ENCODE data around the gene TRIM42. TPM values are rescaled to one million over a fixed set of nuclear protein-coding genes. Genes with fewer than 3 reads are reported as not detected.

The TRIM42 gene
- total RNA-seq, 2 experiments from 2014 or later = not detected

DNA sequence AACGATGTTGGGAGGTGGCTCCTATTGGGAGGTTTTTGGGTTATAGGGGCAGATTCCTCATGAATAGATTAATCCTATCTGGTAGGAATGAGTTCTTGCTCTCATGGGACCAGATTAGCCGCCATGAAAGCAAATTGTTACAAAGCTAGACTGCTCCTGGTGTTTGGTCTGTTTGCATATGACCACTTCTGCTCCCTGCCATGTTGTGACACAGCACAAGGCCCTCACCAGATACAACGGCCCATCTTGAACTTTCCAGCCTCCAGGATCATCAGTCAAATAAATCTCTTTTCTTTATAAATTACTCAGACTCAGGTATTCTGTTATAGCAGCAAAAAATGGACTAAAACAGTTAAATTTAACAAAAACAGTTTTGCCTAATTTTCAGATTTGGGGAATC lies 34.4 kb downstream of the TRIM42 start:
- intact Hi-C loops (cut with micrococcal nuclease; ENCODE audit: unreplicated experiment) = no loop called here
- POLR2A ChIA-PET = no interaction called here
- CTCF ChIA-PET (ENCODE audit: unreplicated experiment) = no interaction called here

DNA sequence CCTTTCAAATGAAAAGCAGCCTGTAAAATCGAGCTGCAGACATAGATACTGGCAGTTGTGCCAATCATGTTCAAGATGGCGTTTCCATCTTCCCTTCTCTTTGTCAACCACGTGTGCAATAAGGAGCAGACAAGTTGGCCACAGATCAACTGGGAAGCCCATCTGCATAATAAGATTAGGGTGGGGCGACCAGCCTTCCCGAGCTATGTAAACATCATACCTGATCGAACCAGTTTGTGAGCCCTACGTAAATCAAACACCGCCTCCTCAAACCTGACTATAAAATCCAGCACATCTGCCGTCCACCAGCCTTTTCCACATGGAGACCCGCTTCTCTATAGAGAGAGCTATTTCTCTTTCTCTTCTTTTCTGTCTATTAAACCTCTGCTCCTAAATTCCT lies 37.2 kb downstream of the TRIM42 start:
- H2AFZ ChIP-seq (ENCODE audit: low read length) = no peak overlapping the region
- no peaks in the 10 kb centered on the region for H3K4me1 ChIP-seq (ENCODE audit: insufficient read depth, low read length, poor library complexity, severe bottlenecking)
- DNase-seq (ENCODE audit: low spot score) = no peak
- H3K27ac ChIP-seq (ENCODE audit: low read depth, low read length, poor library complexity, severe bottlenecking) = no peak overlapping the region
- H3K4me3 ChIP-seq (ENCODE audit: low read depth, low read length, poor library complexity, severe bottlenecking) = no peak overlapping the region
- no peaks in the 10 kb centered on the region for H3K9me3 ChIP-seq (ENCODE audit: low read length)
- no peak for TF ChIP-seq EZH2phosphoT487 (IDR thresholded peaks at IDR 0.05; ENCODE audit: borderline replicate concordance, low read depth, low read length)
- TF ChIP-seq, protein P1, sequence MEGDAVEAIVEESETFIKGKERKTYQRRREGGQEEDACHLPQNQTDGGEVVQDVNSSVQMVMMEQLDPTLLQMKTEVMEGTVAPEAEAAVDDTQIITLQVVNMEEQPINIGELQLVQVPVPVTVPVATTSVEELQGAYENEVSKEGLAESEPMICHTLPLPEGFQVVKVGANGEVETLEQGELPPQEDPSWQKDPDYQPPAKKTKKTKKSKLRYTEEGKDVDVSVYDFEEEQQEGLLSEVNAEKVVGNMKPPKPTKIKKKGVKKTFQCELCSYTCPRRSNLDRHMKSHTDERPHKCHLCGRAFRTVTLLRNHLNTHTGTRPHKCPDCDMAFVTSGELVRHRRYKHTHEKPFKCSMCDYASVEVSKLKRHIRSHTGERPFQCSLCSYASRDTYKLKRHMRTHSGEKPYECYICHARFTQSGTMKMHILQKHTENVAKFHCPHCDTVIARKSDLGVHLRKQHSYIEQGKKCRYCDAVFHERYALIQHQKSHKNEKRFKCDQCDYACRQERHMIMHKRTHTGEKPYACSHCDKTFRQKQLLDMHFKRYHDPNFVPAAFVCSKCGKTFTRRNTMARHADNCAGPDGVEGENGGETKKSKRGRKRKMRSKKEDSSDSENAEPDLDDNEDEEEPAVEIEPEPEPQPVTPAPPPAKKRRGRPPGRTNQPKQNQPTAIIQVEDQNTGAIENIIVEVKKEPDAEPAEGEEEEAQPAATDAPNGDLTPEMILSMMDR (conservative IDR thresholded peaks at IDR 0.05; ENCODE audit: low read length) = no peak
- no TSS peak for BruUV-seq (replicated peaks)
- intact Hi-C loops (cut with micrococcal nuclease; ENCODE audit: unreplicated experiment) = no loop called here
- no peaks in the 10 kb centered on the region for H4K20me1 ChIP-seq (ENCODE audit: insufficient read depth, low read length)
- H3K79me2 ChIP-seq (ENCODE audit: insufficient read depth, low read depth, low read length) = no peaks in the 10 kb centered on the region
- H3K36me3 ChIP-seq (ENCODE audit: insufficient read depth, low read length) = no peaks in the 10 kb centered on the region
- H3K9me2 ChIP-seq (ENCODE audit: insufficient read depth, low read length) = no peaks in the 10 kb centered on the region
- ChIA-PET CTCF (ENCODE audit: unreplicated experiment) (no interaction called here), POLR2A (interaction anchor here (0.6 kb wide), 1 partner anchor 16 kb away, joined by 3 read pairs; no protein-coding TSS in a partner anchor)
- no peak overlapping the region for H3K4me2 ChIP-seq (ENCODE audit: low read length)

More for the DNA sequence above, 34.4 kb downstream of the TRIM42 start:
- TF ChIP-seq, protein P1 (conservative IDR thresholded peaks at IDR 0.05; ENCODE audit: low read length) = no peak
- TF ChIP-seq EZH2phosphoT487 (IDR thresholded peaks at IDR 0.05; ENCODE audit: borderline replicate concordance, low read depth, low read length) = no peak
- Histone ChIP-seq H3K27ac (ENCODE audit: low read depth, low read length, poor library complexity, severe bottlenecking) (no peak overlapping the region), H3K4me3 (ENCODE audit: low read depth, low read length, poor library complexity, severe bottlenecking) (no peak overlapping the region), H3K9me2 (ENCODE audit: insufficient read depth, low read length) (no peaks in the 10 kb centered on the region), H3K9me3 (ENCODE audit: low read length) (no peaks in the 10 kb centered on the region), H3K4me2 (ENCODE audit: low read length) (no peak overlapping the region), H4K20me1 (ENCODE audit: insufficient read depth, low read length) (no peaks in the 10 kb centered on the region), H3K4me1 (ENCODE audit: insufficient read depth, low read length, poor library complexity, severe bottlenecking) (no peaks in the 10 kb centered on the region), H3K79me2 (ENCODE audit: insufficient read depth, low read depth, low read length) (no peaks in the 10 kb centered on the region), H2AFZ (ENCODE audit: low read length) (no peak overlapping the region), H3K36me3 (ENCODE audit: insufficient read depth, low read length) (no peaks in the 10 kb centered on the region)
- no TSS peak for BruUV-seq (replicated peaks)
- DNase-seq (ENCODE audit: low spot score) = no peak

DNA sequence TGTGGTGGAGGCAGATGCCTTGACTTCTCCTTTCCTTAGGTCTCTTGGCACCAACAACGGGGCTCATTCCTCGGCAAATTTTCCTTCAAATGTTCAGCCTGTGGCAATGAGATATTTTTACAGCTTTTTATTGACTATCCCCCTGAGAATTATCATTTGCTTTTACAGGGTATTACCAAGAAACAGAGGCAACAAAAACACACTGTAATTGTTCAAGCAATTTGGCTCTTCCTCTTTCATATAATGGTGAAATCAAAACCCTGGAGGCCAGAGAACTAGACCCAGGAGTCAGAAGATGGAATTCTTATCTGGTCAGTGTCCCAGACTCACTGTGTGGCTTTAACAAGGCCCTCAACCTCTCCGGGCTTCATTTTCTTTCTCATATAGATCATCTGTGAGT lies 40.1 kb downstream of the TRIM42 start:
- Histone ChIP-seq H3K79me2 (ENCODE audit: insufficient read depth, low read depth, low read length) (no peaks in the 10 kb centered on the region), H3K9me2 (ENCODE audit: insufficient read depth, low read length) (no peaks in the 10 kb centered on the region), H3K9me3 (ENCODE audit: low read length) (no peaks in the 10 kb centered on the region), H3K4me3 (ENCODE audit: low read depth, low read length, poor library complexity, severe bottlenecking) (no peak overlapping the region), H3K4me1 (ENCODE audit: insufficient read depth, low read length, poor library complexity, severe bottlenecking) (no peaks in the 10 kb centered on the region), H3K27ac (ENCODE audit: low read depth, low read length, poor library complexity, severe bottlenecking) (no peak overlapping the region), H3K36me3 (ENCODE audit: insufficient read depth, low read length) (no peaks in the 10 kb centered on the region), H2AFZ (ENCODE audit: low read length) (no peak overlapping the region), H3K4me2 (ENCODE audit: low read length) (no peak overlapping the region), H4K20me1 (ENCODE audit: insufficient read depth, low read length) (no peaks in the 10 kb centered on the region)
- POLR2A ChIA-PET = no interaction called here
- CTCF ChIA-PET (ENCODE audit: unreplicated experiment) = no interaction called here
- no TSS peak for BruUV-seq (replicated peaks)
- no peak for DNase-seq (ENCODE audit: low spot score)
- intact Hi-C loops (cut with micrococcal nuclease; ENCODE audit: unreplicated experiment) = no loop called here
- TF ChIP-seq, protein P1 (conservative IDR thresholded peaks at IDR 0.05; ENCODE audit: low read length) = no peak
- no peak for TF ChIP-seq EZH2phosphoT487 (IDR thresholded peaks at IDR 0.05; ENCODE audit: borderline replicate concordance, low read depth, low read length)

Data from OCI-LY7 (cell line).